Measurements from ENCODE around the gene RAPSN. TPM values are rescaled to one million over a fixed set of nuclear protein-coding genes. Genes with fewer than 3 reads are reported as not detected.

RAPSN gene
- total RNA-seq, 1 donor from 2014 or later, result 7.0 TPM

GRCh38 chr11:47438721-47439120, 10.2 kb downstream of the RAPSN start:
- intact Hi-C loops (cut with DNase I), result no loop called here
- no peak for ATAC-seq
- DNase-seq (ENCODE audit: missing footprints), result no peak

- DNase-seq (ENCODE audit: missing footprints), result no peak
- peak; percentile 69 for ATAC-seq
- intact Hi-C loops (cut with DNase I), result no loop called here
Observed at GRCh38 chr11:47437746-47438418, 11.1 kb downstream of the RAPSN start.

GRCh38 chr11:47437218-47437745, 11.7 kb downstream of the RAPSN start:
- ATAC-seq (no peak), DNase-seq (ENCODE audit: missing footprints) (no peak)
- intact Hi-C loops (cut with DNase I), result no loop called here

- intact Hi-C loops (cut with DNase I), result no loop called here
- ATAC-seq (no peak), DNase-seq (ENCODE audit: missing footprints) (no peak)
Observed at GRCh38 chr11:47436726-47437125, 12.2 kb downstream of the RAPSN start.

- intact Hi-C loops (cut with DNase I), result no loop called here
- DNase-seq (ENCODE audit: missing footprints), result no peak
- no peak for ATAC-seq
Observed at GRCh38 chr11:47435687-47436086, 13.2 kb downstream of the RAPSN start.

- intact Hi-C loops (cut with DNase I), result no loop called here
- ATAC-seq (no peak), DNase-seq (ENCODE audit: missing footprints) (no peak)
Observed at GRCh38 chr11:47434011-47434786, 14.7 kb downstream of the RAPSN start.

GRCh38 chr11:47433157-47433556, 15.8 kb downstream of the RAPSN start:
- ATAC-seq (no peak), DNase-seq (ENCODE audit: missing footprints) (no peak)
- intact Hi-C loops (cut with DNase I), result no loop called here

- ATAC-seq (no peak), DNase-seq (ENCODE audit: missing footprints) (no peak)
- intact Hi-C loops (cut with DNase I), result no loop called here
Observed at GRCh38 chr11:47431356-47432083, 17.4 kb downstream of the RAPSN start.

- ATAC-seq (no peak), DNase-seq (ENCODE audit: missing footprints) (no peak)
- intact Hi-C loops (cut with DNase I), result no loop called here
Observed at GRCh38 chr11:47430524-47430923, 18.4 kb downstream of the RAPSN start.

- intact Hi-C loops (cut with DNase I), result loop anchor here (1.0 to 2.0 kb wide), 2 partner anchors 18 to 126 kb away; partner anchors contain the start of genes CELF1 and SLC39A13
- DNase-seq (ENCODE audit: missing footprints) (peak; percentile 99), ATAC-seq (peak; percentile 98)
Observed at GRCh38 chr11:47426062-47426956, 22.6 kb downstream of the RAPSN start, which contains the start of gene PSMC3. PSMC3 (minus strand) TSS chr11:47426439; CDS start chr11:47426279, 160 bp downstream.

- intact Hi-C loops (cut with DNase I), result loop anchor here (1.0 to 2.0 kb wide), 2 partner anchors 17 to 127 kb away; partner anchors contain the start of genes CELF1 and SLC39A13
- DNase-seq (ENCODE audit: missing footprints), result no peak
- no peak for ATAC-seq
Observed at GRCh38 chr11:47425611-47426010, 23.3 kb downstream of the RAPSN start.

GRCh38 chr11:47418454-47419259, 30.3 kb downstream of the RAPSN start:
- DNase-seq (ENCODE audit: missing footprints) (no peak), ATAC-seq (no peak)
- intact Hi-C loops (cut with DNase I), result no loop called here

GRCh38 chr11:47417712-47418111, 31.2 kb downstream of the RAPSN start:
- DNase-seq (ENCODE audit: missing footprints), result no peak
- intact Hi-C loops (cut with DNase I), result no loop called here
- no peak for ATAC-seq

- peak; percentile 84 for ATAC-seq
- intact Hi-C loops (cut with DNase I), result no loop called here
Observed at GRCh38 chr11:47415949-47416472, 32.9 kb downstream of the RAPSN start.

GRCh38 chr11:47415091-47415854, 33.7 kb downstream of the RAPSN start:
- no peak for DNase-seq (ENCODE audit: missing footprints)
- no peak for ATAC-seq
- intact Hi-C loops (cut with DNase I), result no loop called here

More at GRCh38 chr11:47415949-47416472, 32.9 kb downstream of the RAPSN start:
- DNase-seq (ENCODE audit: missing footprints), result peak; percentile 88

- ATAC-seq (no peak), DNase-seq (ENCODE audit: missing footprints) (no peak)
- intact Hi-C loops (cut with DNase I), result no loop called here
Observed at GRCh38 chr11:47414685-47415070, 34.3 kb downstream of the RAPSN start.
